Measurements from ENCODE around the gene PAXX. TPM values are rescaled to one million over a fixed set of nuclear protein-coding genes. Genes with fewer than 3 reads are reported as not detected.

PAXX gene
- total RNA-seq, 1 experiment from 2014 or later: 60.5 TPM

DNA sequence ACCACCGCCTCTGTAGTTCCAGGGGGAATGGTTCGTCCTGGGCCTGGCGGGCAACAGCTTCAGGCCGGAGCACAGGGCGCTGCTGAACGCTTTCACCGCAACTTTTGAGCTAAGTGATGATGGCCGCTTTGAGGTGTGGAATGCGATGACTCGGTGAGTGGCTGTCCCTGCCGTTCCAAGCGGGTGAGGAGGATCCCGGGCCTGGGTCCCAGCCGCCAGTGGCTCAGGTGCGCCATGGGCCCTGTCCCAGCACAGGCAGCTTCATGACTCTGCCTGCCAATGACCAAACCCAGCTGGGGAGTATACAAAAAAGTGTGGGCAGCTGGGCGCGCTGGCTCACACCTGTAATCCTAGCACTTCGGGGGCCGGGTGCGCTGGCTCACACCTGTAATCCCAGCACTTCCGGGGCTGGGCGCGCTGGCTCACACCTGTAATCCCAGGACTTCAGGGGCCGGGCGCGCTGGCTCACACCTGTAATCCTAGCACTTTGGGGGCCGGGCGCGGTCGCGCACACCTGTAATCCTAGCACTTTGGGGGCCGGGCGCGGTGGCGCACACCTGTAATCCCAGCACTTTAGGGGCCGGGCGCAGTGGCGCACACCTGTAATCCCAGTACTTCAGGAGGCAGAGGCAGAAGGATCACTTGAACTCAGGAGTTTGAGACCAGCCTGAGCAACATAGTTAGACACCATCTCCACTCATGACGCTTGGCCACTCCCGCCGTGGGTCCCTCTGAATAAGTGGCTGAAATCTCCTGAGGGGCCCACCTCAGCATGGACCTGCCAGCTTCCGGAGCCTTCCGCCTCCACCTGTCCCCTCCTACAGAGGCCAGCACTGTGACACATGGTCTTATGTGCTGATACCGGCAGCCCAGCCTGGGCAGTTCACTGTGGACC lies 39.1 kb upstream of the PAXX start:
- DNase-seq (ENCODE audit: low read depth): no peak

DNA sequence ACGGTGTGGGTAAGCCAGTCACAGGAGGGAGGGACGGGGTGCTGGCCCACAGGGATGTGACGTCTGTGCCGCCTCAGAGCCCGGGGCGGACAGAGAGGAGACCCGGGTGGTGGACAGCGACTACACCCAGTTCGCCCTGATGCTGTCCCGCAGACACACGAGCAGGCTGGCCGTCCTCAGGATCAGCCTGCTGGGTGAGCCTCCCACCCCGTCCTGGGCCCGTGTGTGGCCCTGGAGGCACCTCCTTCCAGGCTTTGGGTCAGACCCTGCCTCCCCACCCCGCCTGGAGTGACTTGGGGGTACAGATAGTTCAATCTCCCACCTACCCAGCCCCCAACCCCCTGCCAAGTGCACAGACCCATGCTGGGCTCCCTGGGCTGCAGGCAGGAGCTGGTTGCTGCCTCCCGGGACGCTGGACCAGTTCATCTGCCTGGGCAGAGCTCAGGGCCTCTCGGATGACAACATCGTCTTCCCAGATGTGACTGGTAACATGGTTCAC lies 38.4 kb upstream of the PAXX start:
- no peak for DNase-seq (ENCODE audit: low read depth)

GRCh38 chr9:136954270-136955083 lies 37.7 kb upstream of the PAXX start:
- DNase-seq (ENCODE audit: low read depth): no peak

- DNase-seq (ENCODE audit: low read depth): no peak
Observed at GRCh38 chr9:136955202-136955942, 36.9 kb upstream of the PAXX start.

DNA sequence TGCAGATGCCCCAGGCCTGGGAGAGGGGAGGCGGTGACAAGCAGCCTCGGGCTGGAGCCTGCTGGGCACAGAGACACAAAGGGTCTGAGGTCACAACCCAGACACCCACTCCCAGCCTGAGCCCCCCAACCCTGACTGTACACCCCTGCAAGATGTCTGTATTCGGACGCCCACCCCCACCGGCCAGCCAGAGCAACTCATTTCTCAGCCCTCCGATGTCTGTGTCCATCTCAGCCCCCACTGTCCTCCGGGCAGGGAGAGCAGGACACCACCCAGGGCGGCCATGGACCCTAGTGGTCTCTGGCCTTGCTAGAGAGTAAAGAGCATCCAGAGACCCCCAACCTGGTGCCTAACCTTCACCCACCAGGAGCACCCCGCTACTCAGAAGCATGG lies 36.3 kb upstream of the PAXX start:
- no peak for DNase-seq (ENCODE audit: low read depth)

DNA sequence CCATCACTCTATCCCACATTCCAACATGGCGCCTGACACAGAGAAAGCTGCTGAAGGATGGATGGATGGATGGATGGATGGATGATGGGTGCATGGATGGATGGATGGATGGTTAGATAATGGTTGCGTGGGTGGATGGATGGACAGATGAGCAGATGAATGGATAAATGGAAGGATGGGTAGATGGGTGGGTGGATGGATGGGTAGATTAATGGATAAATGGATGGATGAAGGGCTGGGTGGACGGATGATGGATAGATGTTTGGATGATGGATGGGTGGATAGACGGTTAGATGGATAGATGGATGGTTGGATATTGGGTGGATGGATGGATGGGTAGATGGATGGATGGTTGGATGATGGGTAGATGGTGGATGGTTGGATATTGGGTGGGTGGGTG lies 35.6 kb upstream of the PAXX start:
- no peak for DNase-seq (ENCODE audit: low read depth)

GRCh38 chr9:136957461-136957860 lies 34.8 kb upstream of the PAXX start:
- no peak for DNase-seq (ENCODE audit: low read depth)

DNA sequence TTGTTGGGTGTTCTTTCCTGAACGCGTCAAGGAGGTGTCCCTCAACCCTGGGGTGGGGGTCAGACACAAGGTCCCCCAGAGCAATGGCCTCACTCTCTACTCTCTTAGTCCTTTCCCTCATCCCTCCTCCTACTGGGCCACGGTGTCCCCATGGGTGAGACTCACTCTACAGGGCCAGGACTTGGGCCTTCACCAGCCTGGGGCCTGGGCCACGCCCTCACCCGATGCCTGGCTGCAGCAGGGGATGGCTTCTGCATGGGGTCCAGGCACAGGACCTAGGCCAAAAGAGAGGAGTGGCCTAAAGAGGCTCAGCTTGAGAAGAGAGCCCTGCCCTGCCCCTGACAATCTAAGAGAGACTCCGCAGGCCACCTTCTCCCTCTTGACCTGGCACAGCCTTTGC lies 34.3 kb upstream of the PAXX start:
- DNase-seq (ENCODE audit: low read depth): no peak

DNA sequence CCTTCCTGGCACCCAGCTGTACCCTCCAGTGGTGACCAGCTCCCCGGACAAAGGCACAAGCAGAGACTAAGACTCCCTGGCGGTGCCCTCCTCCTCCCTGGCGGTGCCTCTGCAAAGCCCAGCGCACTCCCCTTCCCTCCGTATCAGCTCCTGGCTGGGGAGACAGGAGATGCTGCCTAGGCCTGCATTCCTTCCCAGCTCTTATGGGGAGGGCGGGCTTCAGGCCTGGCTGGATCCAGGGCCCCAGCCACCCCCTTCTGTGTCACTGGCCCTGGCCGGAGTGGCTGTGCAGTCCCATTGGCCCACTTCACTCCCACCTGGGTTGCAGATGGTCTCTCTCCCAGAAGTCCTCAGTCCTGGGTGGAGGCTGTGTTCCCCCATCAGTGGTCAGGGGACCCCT lies 33.7 kb upstream of the PAXX start:
- no peak for DNase-seq (ENCODE audit: low read depth)

GRCh38 chr9:136958898-136959850 lies 33.0 kb upstream of the PAXX start:
- no peak for DNase-seq (ENCODE audit: low read depth)

DNA sequence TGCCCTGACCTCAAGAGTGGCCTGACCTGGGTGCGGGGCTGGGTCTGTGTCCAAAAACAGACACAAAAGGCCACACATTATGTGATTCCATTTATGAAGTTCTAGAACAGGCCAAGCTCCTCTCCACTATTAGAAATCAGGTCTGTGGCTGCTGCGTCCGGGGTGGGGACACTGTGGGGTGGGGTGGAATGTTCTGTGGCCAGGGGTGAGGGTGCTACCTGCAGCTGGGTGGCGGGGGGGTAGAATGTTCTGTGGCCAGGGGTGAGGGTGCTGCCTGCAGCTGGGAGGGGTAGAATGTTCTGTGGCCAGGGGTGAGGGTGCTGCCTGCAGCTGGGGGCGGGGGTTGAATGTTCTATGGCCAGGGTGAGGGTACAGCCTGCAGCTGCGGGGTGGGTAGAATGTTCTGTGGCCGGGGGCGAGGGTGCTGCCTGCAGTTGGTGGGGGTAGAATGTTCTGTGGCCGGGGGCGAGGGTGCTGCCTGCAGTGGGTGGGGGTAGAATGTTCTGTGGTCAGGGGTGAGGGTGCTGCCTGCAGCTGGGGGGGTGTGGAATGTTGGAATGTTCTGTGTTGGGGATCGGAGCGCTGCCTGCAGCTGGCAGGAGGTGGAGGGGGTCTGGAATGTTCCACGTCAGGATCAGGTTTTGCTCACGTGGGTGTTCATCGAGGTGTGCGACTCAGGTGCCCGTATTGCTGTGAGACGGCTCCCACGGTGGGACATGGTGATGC lies 31.8 kb upstream of the PAXX start:
- DNase-seq (ENCODE audit: low read depth): no peak

GRCh38 chr9:136960938-136961275 lies 31.3 kb upstream of the PAXX start:
- DNase-seq (ENCODE audit: low read depth): no peak

- no peak for DNase-seq (ENCODE audit: low read depth)
Observed at GRCh38 chr9:136961279-136962065, 30.8 kb upstream of the PAXX start.

- DNase-seq (ENCODE audit: low read depth): no peak
Observed at GRCh38 chr9:136962163-136962562, 30.1 kb upstream of the PAXX start.

GRCh38 chr9:136962701-136963248 lies 29.4 kb upstream of the PAXX start:
- no peak for DNase-seq (ENCODE audit: low read depth)

DNA sequence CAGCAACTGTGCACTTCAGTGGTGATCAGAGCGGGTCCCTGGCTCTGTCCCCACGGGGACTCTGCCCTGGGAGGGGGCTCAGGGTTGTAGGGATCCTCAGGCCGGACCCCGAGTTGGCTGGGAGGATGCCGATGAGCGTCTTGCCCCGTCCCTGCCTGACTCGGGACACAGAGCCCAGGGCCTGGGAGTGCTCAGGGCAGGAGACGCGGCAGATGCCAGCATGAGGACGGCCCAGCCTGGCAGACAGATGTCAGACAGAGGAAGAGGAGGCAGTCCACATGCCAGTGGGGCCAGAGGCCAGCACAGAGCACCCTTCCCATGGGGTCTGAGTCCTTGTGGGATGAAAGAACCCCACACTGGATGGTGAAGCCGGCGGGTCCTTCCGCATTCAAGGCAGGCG lies 28.9 kb upstream of the PAXX start:
- DNase-seq (ENCODE audit: low read depth): no peak

DNA sequence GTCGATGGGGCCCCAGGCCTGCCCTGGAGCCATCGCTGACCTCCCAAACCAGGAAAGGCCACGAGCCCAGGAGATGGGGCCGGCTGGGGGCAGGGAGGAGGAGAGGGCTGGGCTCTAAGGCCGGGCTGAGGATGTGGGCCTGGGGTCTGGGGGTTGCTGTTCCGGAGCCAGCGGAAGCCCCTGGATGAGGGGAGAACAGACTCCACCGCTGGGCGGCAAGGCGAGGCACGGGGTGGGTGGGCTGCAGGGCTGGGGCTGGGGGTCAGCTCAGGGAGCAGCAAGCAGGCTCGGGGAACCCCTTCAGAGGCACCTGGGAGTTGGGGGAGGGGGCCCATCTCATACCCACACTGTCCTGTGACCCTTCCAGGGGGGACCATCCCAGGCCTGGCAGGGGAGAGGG lies 28.5 kb upstream of the PAXX start:
- no peak for DNase-seq (ENCODE audit: low read depth)

- DNase-seq (ENCODE audit: low read depth): no peak
Observed at GRCh38 chr9:136964171-136964689, 28.0 kb upstream of the PAXX start.

- DNase-seq (ENCODE audit: low read depth): no peak
Observed at GRCh38 chr9:136964833-136965422, 27.3 kb upstream of the PAXX start.

All from Daoy (cell line).